Thyroid gland (tissue), 4 donors: ENCODE results near the gene ACTRT2. TPM values are rescaled to one million over a fixed set of nuclear protein-coding genes. Genes with fewer than 3 reads are reported as not detected.

Experiments
- DNase-seq, 2 donors: peaks; one replicate each; pipeline ENCODE4 v3.0.0-alpha.2; 2019
- H3K27ac ChIP-seq, 3 donors: fragments of 200-600 bp; sonication (generic); 1 replicate in 2 of 3; 2 replicates in 1 of 3; pipeline ENCODE4 v1.5.1; 2016 to 2019; ENCODE audit warnings: mild to moderate bottlenecking in 1 of 3, moderate library complexity in 1 of 3
- H3K27me3 ChIP-seq: fragments of 200-600 bp; sonication (generic); one replicate; pipeline ENCODE4 v1.5.1; 2019
- H3K36me3 ChIP-seq, 2 donors: fragments of 200-600 bp; sonication (generic); one replicate each; pipeline ENCODE4 v1.5.1; 2016 to 2019
- H3K4me1 ChIP-seq, 2 donors: fragments of 200-600 bp; sonication (generic); one replicate each; pipeline ENCODE4 v1.5.1; 2017 to 2019
- H3K4me3 ChIP-seq, 3 donors: fragments of 200-600 bp; sonication (generic); replicated peaks in 1 of 3; 1 replicate in 2 of 3; 2 replicates in 1 of 3; pipeline ENCODE4 v1.5.1; 2016; ENCODE audit warnings: mild to moderate bottlenecking in 1 of 3
- H3K9me3 ChIP-seq: fragments of 200-600 bp; sonication (generic); one replicate; pipeline ENCODE4 v1.5.1; 2017
- POLR2A ChIP-seq, 2 donors: fragments of 450-650 bp; IDR thresholded peaks; one replicate each; pipeline ENCODE4 v1.6.1; 2017; ENCODE audit warnings: antibody characterized with exemption in 2 of 2, mild to moderate bottlenecking in 2 of 2, moderate library complexity in 1 of 2
- WGBS, 2 donors: methylation state at CpG; one replicate each; pipeline ENCODE4 v1.1.5; 2017; 5-methylcytosine and 5-hydroxymethylcytosine counted together
- intact Hi-C: fragments of 100-400 bp; cut with DNase I; formaldehyde crosslinking; loops from one replicate; pipeline ENCODE4 v1.15.1; 2023
- total RNA-seq, 4 donors: library from RNA; depleted of rRNA; stranded (reverse); fragments of >200 nt; gene quantifications; one replicate each; pipeline ENCODE4 v1.2.3, GENCODE V29; 2016
- TF ChIP-seq, protein P1 (sequence below), 6 experiments: fragments of 200-600 bp in 3 of 6; fragments of 450-650 bp in 3 of 6; sonication (generic) in 3 of 6; IDR thresholded peaks; one replicate each; pipeline ENCODE4 v1.5.1; 2016 to 2019; ENCODE audit warnings: antibody characterized with exemption in 6 of 6, mild to moderate bottlenecking in 2 of 6, inconsistent platforms in 1 of 6, moderate library complexity in 1 of 6

The ACTRT2 gene
- total RNA-seq, 4 donors from 2014 or later = 0.67 TPM; not detected in 3

DNA sequence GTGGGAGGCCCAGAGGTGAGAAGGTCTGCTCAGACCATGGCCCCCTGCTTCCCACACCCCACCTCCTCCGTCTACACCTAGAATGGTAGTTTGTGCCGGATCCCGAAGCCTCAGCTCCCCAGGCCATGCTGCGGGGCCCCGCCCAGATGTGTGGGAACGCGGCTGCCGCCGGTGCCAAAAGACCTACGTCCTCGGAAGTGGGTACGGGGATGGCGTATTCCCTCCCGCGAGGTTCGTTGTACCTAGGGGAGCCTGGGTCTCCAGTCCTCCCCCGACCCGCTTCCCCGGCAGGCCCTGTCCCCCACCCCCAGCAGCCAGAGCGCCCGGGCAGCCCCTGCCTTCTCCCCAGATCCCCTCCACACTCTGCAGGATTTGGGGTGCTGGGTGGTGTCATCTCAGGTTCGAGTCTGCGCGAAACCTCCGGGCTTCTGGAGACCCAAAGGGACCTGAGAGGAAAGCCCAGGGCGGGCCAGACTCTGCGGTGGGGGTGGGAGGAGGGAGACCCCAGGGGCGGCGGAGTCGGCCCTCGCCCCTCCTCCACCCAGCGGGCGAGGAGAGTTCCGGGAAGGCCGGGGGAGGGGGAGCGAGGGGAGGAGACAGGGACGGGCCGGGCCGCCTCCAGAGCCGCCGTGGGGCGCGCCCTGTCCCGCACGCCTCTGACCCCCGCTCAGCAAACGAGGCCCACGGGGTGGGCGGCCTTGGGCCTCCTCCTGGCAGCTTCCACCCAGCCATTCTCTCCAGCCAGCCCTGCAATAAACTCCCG, 41.5 kb downstream of the ACTRT2 start:
- peaks cover 23 to 24% of the 10 kb centered on the region in 2 donors for H3K4me1 ChIP-seq
- H3K4me3 ChIP-seq = no peak overlapping the region
- no peaks in the 10 kb centered on the region for H3K27me3 ChIP-seq
- H3K27ac ChIP-seq = no peak overlapping the region
- H3K36me3 ChIP-seq = no peaks in the 10 kb centered on the region
- TF ChIP-seq, protein P1, sequence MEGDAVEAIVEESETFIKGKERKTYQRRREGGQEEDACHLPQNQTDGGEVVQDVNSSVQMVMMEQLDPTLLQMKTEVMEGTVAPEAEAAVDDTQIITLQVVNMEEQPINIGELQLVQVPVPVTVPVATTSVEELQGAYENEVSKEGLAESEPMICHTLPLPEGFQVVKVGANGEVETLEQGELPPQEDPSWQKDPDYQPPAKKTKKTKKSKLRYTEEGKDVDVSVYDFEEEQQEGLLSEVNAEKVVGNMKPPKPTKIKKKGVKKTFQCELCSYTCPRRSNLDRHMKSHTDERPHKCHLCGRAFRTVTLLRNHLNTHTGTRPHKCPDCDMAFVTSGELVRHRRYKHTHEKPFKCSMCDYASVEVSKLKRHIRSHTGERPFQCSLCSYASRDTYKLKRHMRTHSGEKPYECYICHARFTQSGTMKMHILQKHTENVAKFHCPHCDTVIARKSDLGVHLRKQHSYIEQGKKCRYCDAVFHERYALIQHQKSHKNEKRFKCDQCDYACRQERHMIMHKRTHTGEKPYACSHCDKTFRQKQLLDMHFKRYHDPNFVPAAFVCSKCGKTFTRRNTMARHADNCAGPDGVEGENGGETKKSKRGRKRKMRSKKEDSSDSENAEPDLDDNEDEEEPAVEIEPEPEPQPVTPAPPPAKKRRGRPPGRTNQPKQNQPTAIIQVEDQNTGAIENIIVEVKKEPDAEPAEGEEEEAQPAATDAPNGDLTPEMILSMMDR (IDR thresholded peaks at IDR 0.05) = no peak
- TF ChIP-seq POLR2A (IDR thresholded peaks at IDR 0.05) = no peak
- H3K9me3 ChIP-seq = no peaks in the 10 kb centered on the region
- intact Hi-C loops = loop anchor here (5.0 kb wide), 1 partner anchor 360 kb away; no protein-coding TSS in a partner anchor
- WGBS, 2 donors = 49 to 70% methylated on average over 30 to 48 of the region's 50 CpGs
- DNase-seq = peak in 1 of 2 donors; percentile 37

DNA sequence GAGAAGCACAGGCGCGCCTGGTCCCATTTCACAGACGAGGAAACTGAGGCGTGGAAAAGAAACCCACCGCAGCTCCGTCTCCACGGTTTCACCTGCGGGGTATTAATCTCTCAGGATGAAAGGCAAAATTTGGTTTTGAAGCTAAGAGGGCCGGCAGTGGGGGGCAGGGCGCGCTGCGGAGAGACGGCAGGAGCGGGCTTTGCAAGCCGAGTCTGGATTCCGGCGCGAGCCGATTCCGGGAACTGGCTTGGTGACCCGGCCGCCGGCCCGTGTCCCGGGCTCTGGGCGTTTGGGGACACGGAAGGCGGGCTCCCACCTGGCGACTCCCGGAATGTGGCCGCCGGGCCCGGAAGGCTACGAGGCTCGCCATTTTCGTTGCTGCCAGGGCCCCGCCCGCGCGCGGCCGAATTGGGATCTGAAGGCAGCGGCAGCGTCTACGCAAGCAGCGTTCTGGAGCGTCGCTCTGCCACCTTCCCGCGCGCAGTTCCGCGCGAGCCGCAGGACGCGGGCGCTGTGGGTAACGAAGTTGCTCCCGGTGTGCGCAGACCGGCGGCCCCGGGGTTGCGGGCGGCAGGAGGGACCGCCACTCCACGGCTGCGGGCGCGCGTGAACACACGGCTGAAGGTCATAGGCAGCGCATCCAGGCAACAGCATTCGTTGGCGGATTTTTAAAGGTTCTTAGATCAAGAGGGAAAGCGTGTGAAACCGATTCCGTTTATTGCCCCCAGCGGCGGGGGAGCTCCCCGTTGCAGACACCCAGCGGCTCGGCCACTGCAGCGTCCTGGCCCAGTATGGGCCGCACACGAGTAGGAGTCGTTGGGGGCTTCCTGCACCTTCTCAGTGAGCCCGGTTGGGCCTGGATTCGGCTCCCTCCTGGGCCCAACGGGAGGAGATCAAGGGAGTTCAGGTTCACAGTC, 42.4 kb downstream of the ACTRT2 start:
- peak in 1 of 2 donors; percentile 36 for DNase-seq
- 63 to 69% methylated on average over 33 to 60 of the region's 91 CpGs for WGBS, 2 donors
- no peak overlapping the region for H3K4me3 ChIP-seq

DNA sequence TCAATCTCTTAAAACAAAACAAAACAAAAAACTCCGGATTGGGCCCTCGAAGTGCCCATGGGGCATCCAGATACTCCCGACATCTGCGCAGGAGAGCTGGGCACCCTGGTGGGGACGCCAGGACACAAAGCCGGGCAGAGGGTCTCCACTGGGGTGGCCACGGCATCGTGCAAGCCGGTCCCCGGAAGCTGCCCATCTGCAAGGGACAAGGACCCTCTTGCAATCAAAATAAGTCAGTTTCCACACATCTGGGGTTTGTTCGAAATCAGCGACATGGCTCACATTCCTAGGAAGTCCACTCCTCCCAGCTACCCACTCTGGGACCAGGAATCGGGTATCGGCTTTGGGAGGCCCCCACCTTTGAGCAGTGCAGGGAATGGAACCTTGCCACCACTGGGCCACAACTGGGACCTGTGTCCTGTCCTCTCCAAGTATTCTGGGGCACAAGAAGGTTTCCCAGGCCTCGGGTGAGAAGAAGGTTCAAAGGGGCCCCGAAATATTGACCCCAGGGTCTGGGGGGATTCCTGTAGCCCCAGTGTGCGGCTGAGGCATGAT, 43.1 kb downstream of the ACTRT2 start:
- intact Hi-C loops = loop anchor here (5.0 kb wide), 1 partner anchor 358 kb away; no protein-coding TSS in a partner anchor
- no peak for TF ChIP-seq POLR2A (IDR thresholded peaks at IDR 0.05)
- Histone ChIP-seq H3K4me1 (peaks cover 26% of the 10 kb centered on the region in 2 donors), H3K36me3 (no peaks in the 10 kb centered on the region), H3K27ac (no peak overlapping the region), H3K9me3 (no peaks in the 10 kb centered on the region), H3K27me3 (no peaks in the 10 kb centered on the region), H3K4me3 (no peak overlapping the region)
- no peak for DNase-seq
- 77 to 90% methylated on average over 16 to 17 of the region's 17 CpGs for WGBS, 2 donors

More for the DNA sequence above, 42.4 kb downstream of the ACTRT2 start:
- no peaks in the 10 kb centered on the region for H3K36me3 ChIP-seq
- H3K27me3 ChIP-seq = no peaks in the 10 kb centered on the region
- H3K9me3 ChIP-seq = no peaks in the 10 kb centered on the region
- TF ChIP-seq, protein P1 (IDR thresholded peaks at IDR 0.05) = no peak
- TF ChIP-seq POLR2A (IDR thresholded peaks at IDR 0.05) = no peak
- intact Hi-C loops = loop anchor here (5.0 kb wide), 1 partner anchor 359 kb away; no protein-coding TSS in a partner anchor
- H3K27ac ChIP-seq = no peak overlapping the region
- peaks cover 26% of the 10 kb centered on the region in 2 donors for H3K4me1 ChIP-seq

DNA sequence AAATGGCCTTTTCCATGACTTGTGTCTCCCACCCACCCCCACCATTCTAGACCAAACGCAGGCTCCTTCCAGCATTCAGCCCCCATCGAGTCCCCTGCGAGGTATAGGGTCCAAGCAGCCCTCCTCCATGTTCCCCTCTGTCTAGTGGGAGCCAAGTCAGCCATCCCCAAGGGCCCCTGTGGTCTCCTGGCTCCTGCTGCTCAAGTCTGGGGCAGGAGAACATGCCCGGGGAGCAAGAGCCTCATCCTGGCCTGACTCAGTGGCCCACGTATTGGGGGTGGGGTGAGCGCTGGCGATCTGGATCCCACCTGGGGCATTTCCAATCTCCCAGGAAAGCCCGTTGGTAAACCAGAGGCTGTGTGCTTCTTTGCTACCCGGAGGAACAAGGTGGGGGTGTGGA, 43.6 kb downstream of the ACTRT2 start:
- Histone ChIP-seq H3K27me3 (no peaks in the 10 kb centered on the region), H3K27ac (no peak overlapping the region), H3K36me3 (no peaks in the 10 kb centered on the region), H3K4me3 (no peak overlapping the region), H3K9me3 (no peaks in the 10 kb centered on the region), H3K4me1 (peaks cover 26% of the 10 kb centered on the region in 2 donors)
- 70 to 81% methylated on average over 8 to 9 of the region's 9 CpGs for WGBS, 2 donors
- DNase-seq = no peak
- intact Hi-C loops = loop anchor here (5.0 kb wide), 3 partner anchors 222 to 357 kb away; no protein-coding TSS in a partner anchor
- no peak for TF ChIP-seq POLR2A (IDR thresholded peaks at IDR 0.05)
- TF ChIP-seq, protein P1 (IDR thresholded peaks at IDR 0.05) = no peak

DNA sequence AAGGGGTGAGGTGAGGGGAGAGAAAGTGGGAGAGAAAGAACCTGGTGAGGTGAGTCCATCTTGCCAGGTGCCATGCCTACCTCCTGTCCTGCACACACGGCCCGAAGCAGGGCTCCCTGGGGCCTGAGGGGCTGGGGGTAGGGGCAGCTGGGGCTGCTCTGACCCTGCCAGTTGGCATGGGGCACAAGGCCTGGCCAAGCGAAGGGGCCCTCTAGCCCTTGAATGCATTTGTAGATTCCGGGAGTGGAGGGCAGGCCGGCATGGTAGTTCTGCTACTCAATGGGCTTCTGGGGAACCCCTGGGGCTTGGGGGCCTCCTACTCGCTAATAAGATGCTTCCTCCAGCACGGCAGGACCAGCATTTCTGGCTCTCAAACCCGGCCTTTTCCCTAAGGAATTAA, 44.1 kb downstream of the ACTRT2 start:
- Histone ChIP-seq H3K27ac (no peak overlapping the region), H3K4me1 (peaks cover 26% of the 10 kb centered on the region in 2 donors), H3K4me3 (no peak overlapping the region), H3K36me3 (no peaks in the 10 kb centered on the region), H3K9me3 (no peaks in the 10 kb centered on the region), H3K27me3 (no peaks in the 10 kb centered on the region)
- WGBS, 2 donors = 69 to 93% methylated on average over 5 to 8 of the region's 8 CpGs
- TF ChIP-seq POLR2A (IDR thresholded peaks at IDR 0.05) = no peak
- TF ChIP-seq, protein P1 (IDR thresholded peaks at IDR 0.05) = no peak
- peak in 1 of 2 donors; percentile 1 for DNase-seq
- intact Hi-C loops = loop anchor here (5.0 kb wide), 2 partner anchors 222 to 347 kb away; no protein-coding TSS in a partner anchor
